A673 (cell line): Measurements from ENCODE around the gene ANK3. TPM values are rescaled to one million over a fixed set of nuclear protein-coding genes. Genes with fewer than 3 reads are reported as not detected.

Experiments
- BruUV-seq: library from RNA; stranded (reverse); fragments of 400-500 nt; replicated peaks from 2 replicates; lab custom pipeline; 2021; lab: Mats Ljungman, UMichigan
- CTCF ChIA-PET: fragments of 300-600 bp; sonication (Branson Sonifier 250); formaldehyde crosslinking; loops from one replicate; lab custom pipeline; 2022; ENCODE audit warnings: antibody characterized with exemption; lab: Charles Lee
- POLR2A ChIA-PET: fragments of 300-600 bp; sonication (Branson Sonifier 250); formaldehyde crosslinking; loops from one replicate; lab custom pipeline; 2022; ENCODE audit warnings: antibody characterized with exemption; ENCODE audit not compliant: low non-redundant PET; lab: Charles Lee
- DNase-seq: peaks from one replicate; pipeline ENCODE4 v3.0.0-alpha.2; 2015; ENCODE audit warnings: low spot score
- H3K27ac ChIP-seq: fragments of 200-600 bp; sonication (generic); 2 replicates; pipeline ENCODE4 v1.5.1; 2016; ENCODE audit warnings: mixed run types, low read depth, mild to moderate bottlenecking, mixed read lengths, antibody characterized with exemption, low read length; ENCODE audit not compliant: poor library complexity, severe bottlenecking
- H3K27me3 ChIP-seq: fragments of 200-600 bp; sonication (generic); replicated peaks from 2 replicates; pipeline ENCODE4 v1.6.1; 2017; ENCODE audit warnings: mixed run types, low read depth, mild to moderate bottlenecking, mixed read lengths, antibody characterized with exemption, low read length; ENCODE audit not compliant: insufficient read depth, poor library complexity
- H3K36me3 ChIP-seq: fragments of 200-600 bp; sonication (generic); 2 replicates; pipeline ENCODE4 v1.6.1; 2016; ENCODE audit warnings: mixed run types, mild to moderate bottlenecking, mixed read lengths, antibody characterized with exemption, low read length; ENCODE audit not compliant: insufficient read depth, poor library complexity, severe bottlenecking
- H3K4me1 ChIP-seq: fragments of 200-600 bp; sonication (generic); 2 replicates; pipeline ENCODE4 v1.6.1; 2017; ENCODE audit warnings: mixed run types, mild to moderate bottlenecking, mixed read lengths, antibody characterized with exemption, low read length; ENCODE audit not compliant: insufficient read depth, poor library complexity, severe bottlenecking
- H3K4me3 ChIP-seq: fragments of 200-600 bp; sonication (generic); 2 replicates; pipeline ENCODE4 v1.5.1; 2016; ENCODE audit warnings: low read depth, mixed run types, mild to moderate bottlenecking, mixed read lengths, low read length; ENCODE audit not compliant: poor library complexity, severe bottlenecking
- H3K9me3 ChIP-seq: fragments of 200-600 bp; sonication (generic); 2 replicates; pipeline ENCODE4 v1.6.1; 2016; ENCODE audit warnings: mixed run types, low read depth, mild to moderate bottlenecking, mixed read lengths, antibody characterized with exemption, low read length; ENCODE audit not compliant: poor library complexity, severe bottlenecking
- EZH2 ChIP-seq: fragments of 200-600 bp; sonication (generic); IDR thresholded peaks from 2 replicates; pipeline ENCODE4 v1.6.1; 2017; ENCODE audit warnings: borderline replicate concordance, low read depth, mild to moderate bottlenecking, mixed read lengths, antibody characterized with exemption, low read length; ENCODE audit not compliant: poor library complexity, severe bottlenecking
- intact Hi-C: fragments of 100-400 bp; cut with micrococcal nuclease; formaldehyde crosslinking; loops from one replicate; pipeline ENCODE4 v1.10.0; 2022; ENCODE audit not compliant: unreplicated experiment
- total RNA-seq: library from RNA; stranded (reverse); gene quantifications from 2 replicates; pipeline ENCODE4 v1.2.3, GENCODE V29; 2021
- TF ChIP-seq, protein P1 (sequence below): fragments of 300-800, 200-600 bp; sonication (generic); conservative IDR thresholded peaks from 2 replicates; pipeline ENCODE4 v1.5.1; 2017; ENCODE audit warnings: low read depth, mild to moderate bottlenecking, antibody characterized with exemption, low read length, moderate library complexity, mixed read lengths

Gene ANK3
- total RNA-seq, 1 experiment from 2014 or later: 13.5 TPM

GRCh38 chr10:60346661-60347060 lies 43.0 kb downstream of the ANK3 start:
- DNase-seq: no peak
- Histone ChIP-seq H3K27me3 (no peaks in the 10 kb centered on the region), H3K36me3 (no peaks in the 10 kb centered on the region), H3K4me1 (no peaks in the 10 kb centered on the region), H3K27ac (no peak overlapping the region), H3K9me3 (no peaks in the 10 kb centered on the region), H3K4me3 (no peak overlapping the region)
- no TSS peak for BruUV-seq
- POLR2A ChIA-PET: no interaction called here
- TF ChIP-seq EZH2: no peak
- TF ChIP-seq, protein P1, sequence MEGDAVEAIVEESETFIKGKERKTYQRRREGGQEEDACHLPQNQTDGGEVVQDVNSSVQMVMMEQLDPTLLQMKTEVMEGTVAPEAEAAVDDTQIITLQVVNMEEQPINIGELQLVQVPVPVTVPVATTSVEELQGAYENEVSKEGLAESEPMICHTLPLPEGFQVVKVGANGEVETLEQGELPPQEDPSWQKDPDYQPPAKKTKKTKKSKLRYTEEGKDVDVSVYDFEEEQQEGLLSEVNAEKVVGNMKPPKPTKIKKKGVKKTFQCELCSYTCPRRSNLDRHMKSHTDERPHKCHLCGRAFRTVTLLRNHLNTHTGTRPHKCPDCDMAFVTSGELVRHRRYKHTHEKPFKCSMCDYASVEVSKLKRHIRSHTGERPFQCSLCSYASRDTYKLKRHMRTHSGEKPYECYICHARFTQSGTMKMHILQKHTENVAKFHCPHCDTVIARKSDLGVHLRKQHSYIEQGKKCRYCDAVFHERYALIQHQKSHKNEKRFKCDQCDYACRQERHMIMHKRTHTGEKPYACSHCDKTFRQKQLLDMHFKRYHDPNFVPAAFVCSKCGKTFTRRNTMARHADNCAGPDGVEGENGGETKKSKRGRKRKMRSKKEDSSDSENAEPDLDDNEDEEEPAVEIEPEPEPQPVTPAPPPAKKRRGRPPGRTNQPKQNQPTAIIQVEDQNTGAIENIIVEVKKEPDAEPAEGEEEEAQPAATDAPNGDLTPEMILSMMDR: no peak
- CTCF ChIA-PET: no interaction called here
- intact Hi-C loops: no loop called here

DNA sequence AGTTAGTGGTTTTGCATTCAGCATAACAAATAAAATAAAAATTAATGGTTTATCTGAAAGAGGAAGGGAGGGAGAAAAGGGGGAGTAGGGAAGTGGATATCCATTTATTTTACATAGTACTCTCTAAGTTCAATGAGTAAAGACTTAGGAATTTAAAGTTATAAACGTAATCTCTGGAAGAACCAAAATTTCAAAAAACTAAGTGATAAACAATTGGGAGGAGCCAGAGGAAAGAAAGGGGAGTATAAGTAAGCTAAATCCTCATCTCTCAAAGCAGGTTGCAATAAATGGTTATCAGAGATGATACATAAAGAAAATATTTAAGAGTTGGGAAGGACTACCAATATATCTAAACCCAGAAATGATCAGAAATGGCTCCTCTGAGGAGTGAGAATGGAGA lies 46.4 kb downstream of the ANK3 start:
- TF ChIP-seq EZH2: no peak
- TF ChIP-seq, protein P1: no peak
- BruUV-seq: no TSS peak
- CTCF ChIA-PET: no interaction called here

GRCh38 chr10:60341969-60342368 lies 47.7 kb downstream of the ANK3 start:
- Histone ChIP-seq H3K36me3 (no peaks in the 10 kb centered on the region), H3K27me3 (no peaks in the 10 kb centered on the region), H3K27ac (no peak overlapping the region), H3K4me1 (peaks cover 7% of the 10 kb centered on the region), H3K4me3 (no peak overlapping the region), H3K9me3 (no peaks in the 10 kb centered on the region)
- no TSS peak for BruUV-seq
- intact Hi-C loops: no loop called here
- TF ChIP-seq EZH2: no peak
- TF ChIP-seq, protein P1: no peak
- no peak for DNase-seq
- ChIA-PET CTCF (no interaction called here), POLR2A (no interaction called here)

More for the DNA sequence above, 46.4 kb downstream of the ANK3 start:
- DNase-seq: no peak
- Histone ChIP-seq H3K9me3 (no peaks in the 10 kb centered on the region), H3K27me3 (no peaks in the 10 kb centered on the region), H3K4me3 (no peak overlapping the region), H3K36me3 (no peaks in the 10 kb centered on the region), H3K4me1 (peaks cover 6% of the 10 kb centered on the region), H3K27ac (no peak overlapping the region)
- POLR2A ChIA-PET: no interaction called here
- intact Hi-C loops: no loop called here
